Spinal cord (tissue), 10 donors: ENCODE data around the gene KRTAP17-1. TPM values are rescaled to one million over a fixed set of nuclear protein-coding genes. Genes with fewer than 3 reads are reported as not detected.
"Not testable (repeated sequence)": the region's sequence is repeated elsewhere in the genome, so short reads cannot be mapped to it uniquely, and the experiment has no call there.

Experiments used
- DNase-seq, 6 donors: peaks; one replicate each; pipeline versions ENCODE4 v3.0.0 to v3.0.0-alpha.2; 2013 to 2015; ENCODE audit warnings: low spot score in 6 of 6, low read depth in 4 of 6
- H3K27ac ChIP-seq: one replicate; pipeline ENCODE4 v1.5.1; 2013; ENCODE audit warnings: low read depth, low read length, control low read depth
- H3K27me3 ChIP-seq: one replicate; pipeline ENCODE4 v1.6.1; 2013; ENCODE audit warnings: low read length; ENCODE audit not compliant: control insufficient read depth, insufficient read depth
- H3K36me3 ChIP-seq: one replicate; pipeline ENCODE4 v1.6.1; 2013; ENCODE audit warnings: low read length; ENCODE audit not compliant: control insufficient read depth, insufficient read depth
- H3K4me1 ChIP-seq: one replicate; pipeline ENCODE4 v1.6.1; 2013; ENCODE audit warnings: low read length; ENCODE audit not compliant: control insufficient read depth, insufficient read depth
- H3K4me3 ChIP-seq: one replicate; pipeline ENCODE4 v1.5.1; 2013; ENCODE audit warnings: low read depth, low read length, control low read depth
- H3K9me3 ChIP-seq: one replicate; pipeline ENCODE4 v1.6.1; 2013; ENCODE audit warnings: low read length; ENCODE audit not compliant: control insufficient read depth, insufficient read depth
- WGBS: methylation state at CpG from one replicate; pipeline ENCODE4 v1.1.5; 2013; ENCODE audit warnings: missing lambda C conversion rate; ENCODE audit not compliant: insufficient coverage; 5-methylcytosine and 5-hydroxymethylcytosine counted together
- long read RNA-seq, 4 donors: transcript quantifications; one replicate each; lab custom pipeline, GENCODE V29; 2026
- polyA plus RNA-seq, 2 donors: library from polyadenylated mRNA; unstranded; fragments of 120-200 nt; gene quantifications; one replicate each; pipeline ENCODE4 v1.2.1, GENCODE V29; 2013; ENCODE audit not compliant: insufficient read length in 2 of 2
- total RNA-seq, 2 donors: library from RNA; depleted of rRNA in 1 of 2; stranded (reverse); fragments of 120-200 nt in 1 of 2; fragments of >200 nt in 1 of 2; gene quantifications; one replicate each; pipeline versions ENCODE4 v1.2.3 to v1.2.4, GENCODE V29; 2013 to 2014
- donor health status: healthy.

Gene KRTAP17-1, protein sequence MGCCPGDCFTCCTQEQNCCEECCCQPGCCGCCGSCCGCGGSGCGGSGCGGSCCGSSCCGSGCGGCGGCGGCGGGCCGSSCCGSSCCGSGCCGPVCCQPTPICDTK
- total RNA-seq (not detected), polyA plus RNA-seq (not detected)
- long read RNA-seq, donor 1 = 0 reads
- long read RNA-seq, donor 2 = 0 reads
- long read RNA-seq, donor 3 = 0 reads
- long read RNA-seq, donor 4 = 0 reads

DNA sequence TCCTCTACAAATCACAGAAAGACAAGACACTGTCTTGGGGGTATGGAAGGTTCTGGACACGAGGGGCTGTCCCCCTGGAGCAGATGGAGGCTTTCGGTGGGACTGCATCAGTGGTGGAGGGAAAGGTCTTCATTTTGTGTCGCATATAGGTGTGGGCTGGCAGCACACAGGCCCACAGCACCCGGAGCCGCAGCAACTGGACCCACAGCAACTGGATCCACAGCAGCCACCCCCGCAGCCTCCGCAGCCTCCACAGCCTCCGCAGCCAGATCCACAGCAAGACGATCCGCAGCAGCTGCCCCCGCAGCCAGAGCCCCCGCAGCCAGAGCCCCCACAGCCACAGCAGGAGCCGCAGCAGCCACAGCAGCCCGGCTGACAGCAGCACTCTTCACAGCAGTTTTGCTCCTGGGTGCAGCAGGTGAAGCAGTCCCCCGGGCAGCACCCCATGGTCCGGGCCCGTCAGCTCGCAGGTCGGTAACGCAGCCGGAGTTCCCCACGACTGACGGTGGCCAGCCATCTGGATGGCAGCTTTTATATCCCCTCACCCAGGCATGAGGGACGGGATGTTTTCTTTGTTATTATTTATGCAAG, at the start of gene KRTAP17-1:
TSS of gene KRTAP17-1 (minus strand) at position 507 of the 591 bp plus-strand sequence. CDS start at position 447, 60 bp downstream.
- Histone ChIP-seq H3K27ac (no peak within 1 kb of the TSS), H3K36me3 (no peaks in the 10 kb centered on the region), H3K9me3 (peaks cover 4% of the 10 kb centered on the region), H3K27me3 (no peaks in the 10 kb centered on the region), H3K4me1 (peaks cover 6% of the 10 kb centered on the region), H3K4me3 (no peak within 1 kb of the TSS)
- WGBS = 83% methylated on average over 20 of the region's 24 CpGs
- no peak for DNase-seq

GRCh38 chr17:41363881-41364280, 48.4 kb upstream of the KRTAP17-1 start:
- WGBS = 94% methylated on average over 1 of the region's 2 CpGs
- Histone ChIP-seq H3K4me3 (no peak overlapping the region), H3K27me3 (no peaks in the 10 kb centered on the region), H3K9me3 (no peaks in the 10 kb centered on the region), H3K4me1 (no peaks in the 10 kb centered on the region), H3K36me3 (no peaks in the 10 kb centered on the region), H3K27ac (no peak overlapping the region)
- no peak for DNase-seq

GRCh38 chr17:41360296-41360995, 44.9 kb upstream of the KRTAP17-1 start:
- WGBS = 90% methylated on average over 5 of the region's 5 CpGs
- Histone ChIP-seq H3K36me3 (no peaks in the 10 kb centered on the region), H3K9me3 (no peaks in the 10 kb centered on the region), H3K4me3 (no peak overlapping the region), H3K27ac (no peak overlapping the region), H3K27me3 (no peaks in the 10 kb centered on the region), H3K4me1 (no peaks in the 10 kb centered on the region)
- no peak for DNase-seq

GRCh38 chr17:41354536-41354935, 39.0 kb upstream of the KRTAP17-1 start:
- no CpG with 5 or more reads among the region's 4 CpGs for WGBS
- DNase-seq = no peak
- Histone ChIP-seq H3K27me3 (no peaks in the 10 kb centered on the region), H3K4me3 (no peak overlapping the region), H3K9me3 (no peaks in the 10 kb centered on the region), H3K4me1 (no peaks in the 10 kb centered on the region), H3K36me3 (no peaks in the 10 kb centered on the region), H3K27ac (no peak overlapping the region)

DNA sequence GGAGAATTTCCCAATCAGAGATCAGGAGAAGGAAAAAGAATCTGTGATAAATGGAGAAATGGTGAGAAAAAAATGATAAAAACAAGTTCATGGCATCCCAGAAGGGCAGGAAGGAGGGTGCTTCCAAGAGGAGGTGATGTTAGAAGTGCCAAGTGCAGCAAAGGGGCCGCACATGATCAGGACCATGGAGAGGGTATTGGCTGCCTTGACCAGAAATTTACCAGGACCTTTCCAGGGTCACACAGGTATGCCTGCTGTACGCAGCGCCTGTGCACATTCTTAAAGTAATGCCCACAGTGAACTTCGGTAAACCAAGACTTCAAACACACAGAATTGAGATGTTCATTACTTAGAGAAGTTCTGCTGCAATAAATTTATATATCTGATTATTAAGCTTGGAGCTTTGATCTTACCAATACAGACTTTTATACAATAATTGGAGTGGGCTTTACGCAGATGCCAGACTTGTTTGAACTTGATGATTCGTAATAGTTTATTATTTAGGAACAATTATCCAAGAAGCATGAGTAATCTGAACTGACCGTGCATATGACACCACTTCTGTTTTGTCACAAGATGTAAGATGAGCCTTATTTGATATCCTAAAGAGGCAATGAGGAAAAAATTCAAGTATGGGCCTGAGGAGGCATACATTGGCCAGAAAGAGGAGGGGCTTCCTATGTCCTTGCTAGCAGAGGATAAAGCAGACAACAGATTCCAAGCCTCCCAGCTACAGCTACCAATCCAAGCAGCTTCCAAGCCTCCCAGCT, 37.3 kb upstream of the KRTAP17-1 start:
- no peak overlapping the region for H3K27ac ChIP-seq
- no peaks in the 10 kb centered on the region for H3K9me3 ChIP-seq
- no peak for DNase-seq
- WGBS = 100% methylated on average over 1 of the region's 7 CpGs
- H3K36me3 ChIP-seq = no peaks in the 10 kb centered on the region
- H3K4me1 ChIP-seq = peaks cover 6% of the 10 kb centered on the region
- H3K27me3 ChIP-seq = no peaks in the 10 kb centered on the region
- no peak overlapping the region for H3K4me3 ChIP-seq

DNA sequence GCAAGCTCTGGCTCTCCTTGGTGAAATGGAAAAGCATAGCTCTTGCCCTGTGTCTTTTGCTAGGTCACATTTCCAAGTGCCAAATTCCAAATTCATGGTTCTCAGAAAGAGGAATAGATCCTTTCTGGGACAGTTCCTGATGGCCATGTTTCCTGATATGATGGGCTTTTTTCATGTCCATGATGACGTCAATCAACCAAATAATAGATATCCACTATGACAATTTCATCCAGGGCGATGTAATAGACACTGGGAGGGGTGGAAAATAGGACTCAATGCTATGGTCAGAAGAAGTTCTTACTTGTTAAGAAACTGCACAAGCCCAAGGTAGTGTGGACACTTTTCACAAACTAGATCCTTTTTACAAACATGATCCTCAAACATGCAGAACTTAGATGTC, 35.7 kb upstream of the KRTAP17-1 start:
- H3K9me3 ChIP-seq = no peaks in the 10 kb centered on the region
- H3K36me3 ChIP-seq = no peaks in the 10 kb centered on the region
- no peak overlapping the region for H3K27ac ChIP-seq
- whole genome bisulfite sequencing = no CpG with 5 or more reads among the region's 2 CpGs
- no peaks in the 10 kb centered on the region for H3K27me3 ChIP-seq
- DNase-seq = no peak
- peaks cover 6% of the 10 kb centered on the region for H3K4me1 ChIP-seq
- no peak overlapping the region for H3K4me3 ChIP-seq

- not testable (repeated sequence) for H3K9me3 ChIP-seq, H3K4me1 ChIP-seq, DNase-seq, H3K27me3 ChIP-seq, H3K36me3 ChIP-seq, H3K27ac ChIP-seq, H3K4me3 ChIP-seq
- WGBS = 89% methylated on average over 11 of the region's 16 CpGs
These were observed 34.9 kb upstream of the KRTAP17-1 start, which contains the start of gene KRT33A for GRCh38 chr17:41350381-41350878. TSS of gene KRT33A (minus strand) at chr17:41350828. CDS start at chr17:41350767, 61 bp downstream.

- Histone ChIP-seq H3K27me3 (no peaks in the 10 kb centered on the region), H3K4me3 (no peak overlapping the region), H3K9me3 (peaks cover 2% of the 10 kb centered on the region), H3K27ac (no peak overlapping the region), H3K36me3 (no peaks in the 10 kb centered on the region), H3K4me1 (peaks cover 6% of the 10 kb centered on the region)
- peak in 3 of 6 donors; percentile 7 to 63 (median 30) for DNase-seq
- WGBS = 73% methylated on average over 7 of the region's 7 CpGs
These were observed 32.6 kb upstream of the KRTAP17-1 start for GRCh38 chr17:41347869-41348760.
